ENCODE data around the gene TRPC3.

DNA sequence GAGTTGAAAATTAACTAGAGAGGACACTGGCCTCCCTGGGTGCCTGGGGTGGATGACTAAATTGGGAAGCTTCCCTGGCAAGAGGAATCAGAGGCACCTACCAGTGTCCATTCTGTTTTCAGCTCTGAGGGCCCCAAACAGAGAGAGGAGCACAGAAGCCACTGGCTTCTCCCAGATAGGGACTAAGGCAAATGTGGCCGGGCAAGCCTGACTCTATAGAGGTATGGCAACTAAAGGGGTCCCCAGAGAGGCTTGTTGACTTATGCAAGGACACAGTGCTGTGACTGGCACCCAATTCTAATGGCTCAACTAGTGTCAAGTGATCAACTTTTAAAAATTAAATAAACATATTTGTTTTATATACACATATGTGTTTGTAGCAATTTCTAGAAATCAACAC, 17.2 kb downstream of the TRPC3 start:
- no peak for TF ChIP-seq KDM1A (IDR thresholded peaks at IDR 0.05; ENCODE audit: borderline replicate concordance, low read length)
- no peak for TF ChIP-seq MAX (IDR thresholded peaks at IDR 0.05)
- TF ChIP-seq NANOG (IDR thresholded peaks at IDR 0.05; ENCODE audit: insufficient read depth, low read depth, low read length, poor library complexity, severe bottlenecking), result no peak
- TF ChIP-seq, protein P1, sequence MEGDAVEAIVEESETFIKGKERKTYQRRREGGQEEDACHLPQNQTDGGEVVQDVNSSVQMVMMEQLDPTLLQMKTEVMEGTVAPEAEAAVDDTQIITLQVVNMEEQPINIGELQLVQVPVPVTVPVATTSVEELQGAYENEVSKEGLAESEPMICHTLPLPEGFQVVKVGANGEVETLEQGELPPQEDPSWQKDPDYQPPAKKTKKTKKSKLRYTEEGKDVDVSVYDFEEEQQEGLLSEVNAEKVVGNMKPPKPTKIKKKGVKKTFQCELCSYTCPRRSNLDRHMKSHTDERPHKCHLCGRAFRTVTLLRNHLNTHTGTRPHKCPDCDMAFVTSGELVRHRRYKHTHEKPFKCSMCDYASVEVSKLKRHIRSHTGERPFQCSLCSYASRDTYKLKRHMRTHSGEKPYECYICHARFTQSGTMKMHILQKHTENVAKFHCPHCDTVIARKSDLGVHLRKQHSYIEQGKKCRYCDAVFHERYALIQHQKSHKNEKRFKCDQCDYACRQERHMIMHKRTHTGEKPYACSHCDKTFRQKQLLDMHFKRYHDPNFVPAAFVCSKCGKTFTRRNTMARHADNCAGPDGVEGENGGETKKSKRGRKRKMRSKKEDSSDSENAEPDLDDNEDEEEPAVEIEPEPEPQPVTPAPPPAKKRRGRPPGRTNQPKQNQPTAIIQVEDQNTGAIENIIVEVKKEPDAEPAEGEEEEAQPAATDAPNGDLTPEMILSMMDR (IDR thresholded peaks at IDR 0.05; ENCODE audit: control extremely low read depth in 1 of 3, insufficient read depth in 1 of 3, low read depth in 1 of 3, low read length in 3 of 3), result no peak
- TF ChIP-seq TCF12 (IDR thresholded peaks at IDR 0.05; ENCODE audit: low read depth, low read length), result no peak
- TF ChIP-seq MAFK (IDR thresholded peaks at IDR 0.05; ENCODE audit: low read depth, low read length), result no peak
- TF ChIP-seq EP300 (IDR thresholded peaks at IDR 0.05; ENCODE audit: borderline replicate concordance in 1 of 2, low read depth in 2 of 2, low read length in 2 of 2), result no peak
- no peak for TF ChIP-seq EZH2 (IDR thresholded peaks at IDR 0.05; ENCODE audit: low read depth, low read length, severe bottlenecking)
- no peak for TF ChIP-seq HDAC2 (IDR thresholded peaks at IDR 0.05; ENCODE audit: borderline replicate concordance in 1 of 2, low read depth in 2 of 2, low read length in 2 of 2)
- TF ChIP-seq TAF1 (IDR thresholded peaks at IDR 0.05; ENCODE audit: low read depth, low read length), result no peak
